NCI-H69 (cell line): ENCODE results near the gene ODF4.
A peak's percentile ranks its signal among the peaks of the same experiment; 100 is the strongest.
"Not testable (repeated sequence)": the region's sequence is repeated elsewhere in the genome, so short reads cannot be mapped to it uniquely, and the experiment has no call there.

ENCODE experiments used
- DNase-seq: peaks from one replicate; lab custom pipeline; 2025; lab: John Stamatoyannopoulos, UW

ODF4 gene

DNA sequence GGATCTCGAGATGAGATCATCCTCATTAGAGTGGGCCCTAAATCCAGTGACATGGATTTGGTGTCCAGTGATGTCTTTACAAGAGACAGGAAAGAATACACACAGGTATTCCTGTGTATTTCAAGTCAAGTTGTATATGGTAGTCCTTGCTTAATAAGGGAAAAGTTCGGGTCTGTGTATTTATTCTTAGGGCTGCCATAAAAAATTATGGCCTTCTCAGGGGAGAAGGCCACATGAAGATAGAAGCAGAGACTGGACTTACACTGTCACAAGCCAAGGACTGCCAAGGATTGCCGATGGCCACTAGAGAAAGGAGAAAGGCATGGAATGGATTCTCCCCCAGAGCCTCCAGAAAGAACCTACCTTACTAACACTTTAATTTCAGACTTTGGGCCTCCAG is 28.6 kb downstream of the ODF4 start:
- no peak for DNase-seq

DNA sequence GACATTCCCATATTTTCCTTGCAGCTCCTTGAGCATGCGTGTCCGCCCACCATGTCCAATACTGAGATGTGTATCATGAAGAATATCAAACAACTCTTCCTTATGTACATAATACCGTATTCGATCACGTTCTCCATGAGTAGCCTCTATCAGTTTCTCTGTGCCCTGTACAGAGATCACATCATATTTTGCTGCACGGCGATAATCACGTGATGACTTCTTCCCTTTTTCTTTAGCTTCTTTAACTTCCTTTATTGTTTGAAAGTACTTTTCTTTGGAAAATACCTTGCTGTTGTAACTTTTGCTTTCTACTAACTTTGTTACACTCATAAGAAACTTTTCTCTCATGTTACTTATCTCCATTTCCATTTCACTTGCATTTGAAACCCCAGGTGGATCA is 30.3 kb downstream of the ODF4 start:
- DNase-seq: no peak

DNA sequence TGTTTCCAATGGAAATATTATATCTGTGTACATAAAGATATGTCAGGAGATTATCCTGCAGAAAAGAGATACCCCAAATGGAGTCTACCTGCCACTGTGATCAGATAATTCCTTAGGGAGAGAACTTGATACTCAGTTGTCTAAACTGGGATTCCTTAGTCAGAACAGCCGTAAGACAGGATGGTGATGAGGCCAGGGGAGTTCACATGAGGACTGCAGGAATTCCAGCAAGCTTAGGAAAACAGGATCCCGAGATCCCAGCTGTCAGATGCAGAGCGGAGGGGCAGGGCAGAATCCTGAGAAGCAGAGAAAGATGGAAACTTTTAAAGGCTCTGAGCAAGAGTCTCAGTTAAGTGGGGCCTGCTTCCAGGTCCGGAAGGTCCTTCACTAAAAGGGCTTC is 32.1 kb downstream of the ODF4 start:
- no peak for DNase-seq

DNA sequence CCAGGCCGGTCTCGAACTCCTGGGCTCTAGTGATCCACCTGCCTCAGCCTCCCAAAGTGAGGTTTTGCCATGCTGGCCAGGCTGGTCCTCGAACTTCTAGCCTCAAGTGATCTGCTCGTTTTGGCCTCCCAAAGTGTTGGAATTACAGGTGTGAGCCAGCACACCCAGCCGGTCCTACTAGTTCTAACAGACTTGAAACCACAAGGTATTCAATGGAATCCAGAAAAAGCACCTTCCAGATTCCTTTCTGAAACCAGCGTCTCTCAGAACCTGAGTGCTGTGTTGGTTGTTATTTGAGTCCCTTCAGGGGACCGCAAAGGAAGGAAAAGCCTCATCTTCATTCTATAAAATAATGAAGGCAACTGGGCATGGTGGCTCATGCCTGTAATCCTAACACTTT is 32.8 kb downstream of the ODF4 start:
- no peak for DNase-seq

DNA sequence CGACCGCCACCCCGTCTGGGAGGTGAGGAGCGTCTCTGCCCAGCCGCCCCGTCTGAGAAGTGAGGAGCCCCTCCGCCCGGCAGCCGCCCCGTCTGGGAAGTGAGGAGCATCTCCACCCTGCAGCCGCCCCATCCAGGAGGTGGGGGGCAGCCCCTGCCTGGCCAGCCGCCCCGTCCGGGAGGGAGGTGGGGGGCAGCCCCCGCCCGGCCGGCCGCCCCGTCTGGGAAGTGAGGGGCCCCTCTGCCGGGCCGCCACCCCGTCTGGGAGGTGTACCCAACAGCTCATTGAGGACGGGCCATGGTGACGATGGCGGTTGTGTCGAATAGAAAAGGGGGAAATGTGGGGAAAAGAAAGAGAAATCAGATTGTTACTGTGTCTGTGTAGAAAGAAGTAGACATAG is 34.2 kb downstream of the ODF4 start:
- DNase-seq: not testable (repeated sequence)

DNA sequence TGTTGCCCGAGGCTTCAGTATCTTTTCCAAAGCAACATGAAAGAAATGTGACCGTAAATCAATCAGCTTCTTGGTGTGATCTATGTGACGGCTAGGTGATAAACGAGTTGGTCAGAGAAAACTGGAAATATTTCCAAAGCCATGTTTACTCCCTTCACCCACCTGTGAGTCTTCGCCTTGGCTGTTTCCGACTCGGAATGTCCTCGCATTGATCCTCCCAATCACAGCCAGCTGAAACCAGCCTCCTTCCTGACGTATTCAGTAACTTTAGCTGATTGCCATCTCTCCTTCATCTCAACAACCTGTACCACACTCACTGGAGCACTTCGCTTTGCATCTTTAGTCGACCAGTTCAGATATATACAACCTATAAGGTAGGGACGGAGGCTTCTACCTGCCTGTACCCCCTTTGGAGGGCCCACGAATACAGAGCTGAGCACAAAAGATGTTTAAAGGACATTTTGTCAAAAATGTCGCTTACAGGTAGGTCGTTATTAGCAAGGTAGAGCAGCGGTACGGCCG is 36.2 kb downstream of the ODF4 start:
- DNase-seq: peak; percentile 54

DNA sequence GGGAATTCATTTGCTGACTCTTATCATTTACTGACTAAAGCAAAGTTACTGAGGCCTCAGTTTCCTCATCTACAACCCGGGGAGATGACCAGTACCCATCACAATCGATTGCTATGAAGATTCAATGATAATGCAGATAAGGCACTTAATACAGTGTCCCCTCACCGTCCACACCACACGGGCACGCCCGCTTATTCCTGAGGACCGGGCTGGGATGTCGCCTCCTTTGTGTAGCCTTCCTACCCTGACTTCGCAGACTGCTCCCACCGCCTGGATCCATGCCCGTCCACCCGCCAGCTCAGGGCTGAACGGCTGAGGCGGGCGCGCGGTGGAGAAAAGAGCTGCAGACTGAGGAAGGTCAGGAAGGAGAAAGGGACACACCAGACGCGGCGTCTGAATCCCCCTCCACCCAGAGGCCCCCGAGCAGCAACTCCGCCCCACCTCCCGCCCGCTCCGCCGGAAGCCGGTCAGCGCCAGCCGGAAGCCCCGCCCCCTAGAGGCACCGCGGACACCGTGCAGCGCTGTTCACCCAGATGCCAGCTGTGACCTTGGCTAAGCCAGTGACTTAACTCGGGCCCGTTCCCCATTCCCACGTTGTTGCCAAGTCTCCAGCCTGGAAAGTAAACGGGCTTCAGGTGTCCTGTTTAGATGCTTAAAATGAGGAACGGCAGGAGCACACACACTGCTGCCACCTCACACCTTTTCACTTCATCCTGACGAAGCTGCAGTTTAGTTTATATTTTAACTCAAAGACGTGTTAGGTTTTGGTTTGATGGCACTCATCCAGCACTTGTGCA is 36.8 kb downstream of the ODF4 start, which contains the start of gene KRABD2:
Gene KRABD2 (minus strand): TSS at position 434 of the 797 bp plus-strand sequence.
- peak; percentile 91 for DNase-seq

DNA sequence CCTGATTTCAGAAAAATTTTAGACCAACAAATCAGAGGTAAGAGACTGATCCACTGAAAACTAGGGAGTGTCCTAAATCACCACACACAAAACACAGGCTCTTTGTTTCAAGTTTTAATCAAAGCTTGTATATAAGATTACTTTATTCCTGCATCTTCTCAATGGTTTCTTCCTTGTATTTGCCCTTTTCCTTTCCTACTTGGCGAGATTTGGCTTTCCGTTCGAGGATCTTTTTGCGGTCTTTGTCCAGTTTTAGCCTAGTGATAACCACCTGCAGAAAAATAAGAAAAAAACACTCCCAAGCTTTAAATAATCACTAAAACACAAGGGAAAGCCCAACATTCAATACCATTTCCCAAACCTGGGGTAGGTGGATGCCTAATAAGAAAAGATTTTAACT is 37.8 kb downstream of the ODF4 start:
- no peak for DNase-seq

DNA sequence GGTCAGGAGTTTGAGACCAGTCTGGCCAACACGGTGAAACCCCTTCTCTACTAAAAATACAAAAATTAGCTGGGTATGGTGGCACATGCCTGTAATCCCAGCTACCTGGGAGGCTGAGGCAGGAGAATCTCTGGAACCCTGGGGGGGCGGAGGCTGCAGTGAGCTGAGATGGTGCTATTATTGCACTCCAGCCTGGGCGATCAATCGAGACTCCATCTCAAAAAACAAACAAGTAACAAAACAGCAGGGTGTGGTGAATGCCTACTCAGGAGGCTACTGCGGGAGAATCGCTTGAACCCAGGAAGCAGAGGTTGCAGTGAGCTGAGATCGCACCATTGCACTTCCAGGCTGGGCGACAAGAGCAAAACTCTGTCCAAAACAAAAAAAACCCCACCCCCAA is 38.5 kb downstream of the ODF4 start:
- DNase-seq: not testable (repeated sequence)

DNA sequence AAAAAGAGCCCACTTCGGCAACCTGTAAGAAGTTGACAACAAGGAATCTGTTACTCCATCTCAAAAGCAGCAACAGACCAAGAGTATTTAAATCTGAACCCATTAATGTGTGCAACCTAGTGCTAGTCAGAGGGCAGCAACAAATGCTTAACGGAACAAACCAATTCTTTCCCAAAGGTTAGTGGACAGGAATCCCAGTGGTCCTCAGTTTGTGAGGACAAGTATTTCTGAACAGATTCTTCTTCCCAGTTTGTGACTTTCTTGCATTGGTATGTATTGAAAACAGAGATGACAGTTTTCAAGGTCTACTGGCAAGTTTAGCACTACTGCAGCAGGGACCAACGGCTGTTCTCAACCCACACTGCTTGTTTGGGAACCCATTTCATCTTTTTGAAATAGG is 40.4 kb downstream of the ODF4 start:
- no peak for DNase-seq

DNA sequence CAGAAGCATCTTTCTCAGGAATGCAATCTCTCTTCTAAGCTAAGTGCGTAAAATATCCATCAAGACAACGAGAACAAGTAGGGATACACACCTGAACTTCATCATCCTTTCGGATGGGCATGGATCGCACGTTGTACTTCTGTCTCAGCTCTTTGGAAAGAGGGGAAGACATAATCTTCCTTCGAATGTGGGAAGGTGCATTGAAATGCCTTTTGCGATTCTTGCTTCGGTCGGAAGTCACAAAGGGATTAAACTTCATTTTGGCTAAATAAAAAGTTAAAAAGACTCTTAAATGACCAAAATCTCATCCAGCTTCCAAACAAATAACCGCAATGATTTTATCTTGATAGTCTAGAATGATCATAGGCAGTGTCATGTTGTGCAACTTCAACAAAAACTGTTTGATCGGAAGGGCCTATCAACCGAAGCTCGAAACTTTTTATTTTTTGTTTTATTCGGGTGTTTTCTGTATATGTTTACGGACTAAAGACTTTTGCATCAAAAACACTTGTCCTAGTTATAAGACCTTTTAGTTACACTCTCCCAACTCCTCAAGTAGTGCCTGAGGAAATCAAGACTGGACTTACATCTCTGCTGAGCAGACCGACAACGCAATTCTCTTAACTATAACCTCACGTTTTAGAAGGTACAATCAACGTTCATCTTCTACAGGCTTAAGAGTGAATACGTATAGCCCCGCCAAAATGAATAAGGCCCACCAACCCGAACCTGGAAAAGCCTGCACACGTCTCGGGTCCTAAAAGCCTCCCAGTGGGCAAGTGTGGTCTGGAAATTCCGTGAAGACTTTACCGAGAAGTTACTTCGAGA is 42.6 kb downstream of the ODF4 start:
- peak; percentile 42 for DNase-seq

DNA sequence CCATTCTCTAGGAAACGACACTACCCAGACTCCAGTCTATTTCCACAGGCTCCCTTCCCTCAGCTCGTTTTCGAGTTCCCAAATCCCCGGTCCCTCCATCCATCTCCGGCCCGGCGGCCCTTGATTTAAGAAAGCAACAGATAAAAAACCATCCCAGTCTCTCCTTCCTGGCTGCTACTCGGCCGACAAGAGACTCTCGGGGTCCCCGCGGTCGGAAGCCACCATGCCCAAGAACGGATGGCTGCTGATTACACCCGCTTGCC is 43.2 kb downstream of the ODF4 start:
- DNase-seq: no peak

DNA sequence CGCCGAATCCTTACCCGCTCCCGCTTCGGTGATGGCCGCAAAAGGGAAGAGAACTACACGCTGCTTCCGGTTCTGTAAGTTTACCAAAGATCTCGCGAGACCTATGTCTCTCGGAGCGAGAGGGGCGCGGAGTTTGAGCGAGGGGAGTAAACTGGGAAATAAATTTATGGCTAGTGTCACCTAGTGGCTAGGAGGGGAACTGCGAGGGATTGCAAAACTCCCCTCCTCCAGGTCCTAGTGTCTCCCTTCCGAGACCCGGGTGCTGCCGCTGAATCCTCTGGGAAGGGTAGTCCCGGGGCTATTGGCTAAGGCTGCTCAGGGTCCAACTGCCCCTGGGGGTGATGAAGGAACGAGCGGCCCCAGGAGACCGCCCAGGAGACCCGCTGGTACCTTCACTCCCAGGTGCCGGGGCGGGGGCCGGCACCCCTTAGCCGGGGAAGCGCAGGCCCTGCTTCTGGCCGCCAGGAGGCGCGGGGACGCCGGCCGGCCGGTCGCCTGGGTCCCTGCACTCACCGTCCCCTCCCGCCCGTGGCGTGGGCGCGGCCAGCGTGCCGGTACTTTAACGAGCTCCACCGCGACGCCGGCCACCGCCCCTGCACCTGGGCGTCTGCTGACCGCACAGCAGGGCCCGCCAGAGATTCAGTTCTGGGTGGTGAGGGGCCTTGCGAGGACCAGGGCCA is 43.6 kb downstream of the ODF4 start, which contains the start of gene RPL26:
Gene RPL26 (minus strand): TSS at position 51 of the 680 bp plus-strand sequence. CDS start 883 bp downstream, outside the sequence.
- peak; percentile 97 for DNase-seq

DNA sequence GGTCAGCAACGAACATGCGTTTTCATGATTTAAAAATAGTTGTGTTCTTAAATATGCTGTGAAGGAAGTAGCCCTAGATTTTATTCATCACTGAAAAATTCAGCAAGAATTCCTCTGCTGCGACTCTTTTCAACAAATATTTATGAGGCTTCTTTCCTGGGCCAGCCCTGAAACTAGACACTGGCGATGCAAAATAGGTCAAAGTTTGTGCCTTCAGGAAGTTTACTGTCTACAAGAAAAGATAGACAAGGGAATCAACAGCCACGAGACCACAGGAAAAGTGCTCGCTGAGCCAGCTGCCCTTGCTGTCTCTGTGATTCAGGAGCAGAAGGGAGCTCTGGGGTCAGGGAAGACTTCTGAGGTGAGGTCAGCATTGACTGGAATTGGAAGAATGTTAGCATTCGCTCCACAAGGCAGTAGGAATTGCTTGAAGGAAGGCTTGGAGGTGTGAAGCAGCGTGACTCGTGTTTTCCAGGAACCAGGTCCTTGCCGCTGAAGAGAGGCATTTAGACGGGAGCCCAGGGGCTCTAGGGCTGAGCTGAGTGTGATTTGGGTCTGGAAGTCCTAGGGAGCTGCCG is 45.2 kb downstream of the ODF4 start:
- no peak for DNase-seq

DNA sequence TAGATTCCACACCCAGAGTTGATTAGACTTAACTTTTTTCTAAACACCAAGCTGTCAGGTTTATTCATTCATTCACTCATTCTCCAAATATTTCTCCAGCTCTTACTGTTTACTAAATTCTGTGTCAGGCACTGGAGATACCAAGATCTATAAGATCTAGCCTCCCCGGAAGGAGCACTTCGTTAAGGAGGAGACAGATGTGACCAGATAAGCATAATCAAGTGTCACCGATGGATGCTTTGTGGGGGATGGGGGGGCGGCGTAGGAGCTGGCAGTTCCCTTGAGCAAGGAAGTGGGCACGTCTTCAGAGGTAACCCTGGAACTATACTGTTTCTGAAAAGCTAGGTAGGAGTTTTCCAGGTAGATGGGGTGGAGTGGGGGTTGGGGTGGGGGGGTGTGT is 47.2 kb downstream of the ODF4 start:
- DNase-seq: no peak

DNA sequence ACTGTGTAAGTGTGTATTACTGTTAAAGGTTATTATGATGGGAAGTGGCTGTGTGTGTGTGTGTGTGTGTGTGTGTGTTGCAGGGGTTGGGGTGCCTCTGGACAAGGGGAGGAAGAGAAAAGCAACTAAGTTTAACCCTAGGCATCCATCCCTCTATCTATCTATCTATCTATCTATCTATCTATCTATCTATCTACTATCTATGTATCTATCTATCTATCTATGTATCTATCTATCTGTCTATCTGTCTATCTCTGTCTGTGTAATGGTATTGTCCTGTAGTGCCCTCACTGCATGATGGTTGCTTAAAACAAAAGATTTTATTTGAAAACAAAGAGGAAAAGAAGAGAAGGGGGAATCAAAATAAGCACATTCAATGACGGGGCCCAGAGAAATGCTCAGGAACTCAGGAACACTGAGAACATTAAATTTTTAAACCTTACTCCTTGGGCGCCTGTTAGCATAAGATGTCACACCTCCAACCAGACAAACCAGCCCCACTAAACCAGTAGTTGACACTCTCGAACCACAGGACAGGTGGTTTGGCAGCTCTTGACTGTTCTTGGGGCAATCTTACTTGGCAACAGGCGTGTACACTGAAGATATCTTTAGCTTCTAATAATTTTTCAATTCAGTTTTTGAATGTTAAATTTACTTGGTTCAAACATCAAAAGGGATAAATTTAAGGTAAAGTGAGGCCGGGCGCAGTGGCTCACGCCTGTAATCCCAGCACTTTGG is 48.4 kb downstream of the ODF4 start:
- DNase-seq: no peak

DNA sequence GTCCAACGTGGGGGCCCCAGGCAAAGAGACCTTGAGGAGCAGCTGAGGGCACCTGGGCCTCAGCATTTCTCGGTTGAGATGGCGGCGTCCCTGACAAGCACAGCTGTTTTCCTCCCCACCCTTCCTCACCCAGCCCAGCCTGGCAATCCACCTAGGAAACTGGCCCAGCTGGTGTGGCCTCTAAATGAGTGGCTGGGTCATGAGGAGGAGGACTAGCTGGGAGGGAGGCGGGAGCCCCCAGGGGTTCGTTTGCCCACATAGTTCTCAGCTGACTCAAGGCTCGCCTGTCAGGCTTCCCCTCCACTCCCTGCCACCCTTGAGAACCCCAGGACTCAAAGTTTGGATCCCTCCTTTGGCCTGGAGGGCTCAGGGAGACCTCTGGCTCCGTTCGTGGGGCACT is 52.1 kb downstream of the ODF4 start:
- peak; percentile 7 for DNase-seq

DNA sequence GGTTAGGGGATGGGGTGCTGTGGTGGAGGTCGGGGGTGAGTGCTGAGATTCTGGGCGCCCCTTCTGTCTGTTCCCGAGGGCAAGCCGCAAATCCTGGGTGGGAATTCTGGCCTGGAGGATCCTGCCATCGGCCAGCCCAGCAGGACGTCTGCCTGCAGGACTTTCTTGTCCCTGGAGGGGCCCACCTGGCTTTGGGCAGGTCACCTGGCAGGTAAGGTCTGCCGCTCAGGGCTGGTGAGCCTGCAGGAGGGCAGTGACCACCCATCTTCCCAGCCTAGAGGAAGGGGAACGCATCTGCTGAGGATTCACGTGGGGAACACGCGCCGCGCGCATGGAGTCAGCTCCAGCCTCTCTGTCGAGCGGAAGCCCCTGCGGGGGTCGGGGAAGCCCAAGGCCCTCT is 52.6 kb downstream of the ODF4 start:
- peak; percentile 24 for DNase-seq

DNA sequence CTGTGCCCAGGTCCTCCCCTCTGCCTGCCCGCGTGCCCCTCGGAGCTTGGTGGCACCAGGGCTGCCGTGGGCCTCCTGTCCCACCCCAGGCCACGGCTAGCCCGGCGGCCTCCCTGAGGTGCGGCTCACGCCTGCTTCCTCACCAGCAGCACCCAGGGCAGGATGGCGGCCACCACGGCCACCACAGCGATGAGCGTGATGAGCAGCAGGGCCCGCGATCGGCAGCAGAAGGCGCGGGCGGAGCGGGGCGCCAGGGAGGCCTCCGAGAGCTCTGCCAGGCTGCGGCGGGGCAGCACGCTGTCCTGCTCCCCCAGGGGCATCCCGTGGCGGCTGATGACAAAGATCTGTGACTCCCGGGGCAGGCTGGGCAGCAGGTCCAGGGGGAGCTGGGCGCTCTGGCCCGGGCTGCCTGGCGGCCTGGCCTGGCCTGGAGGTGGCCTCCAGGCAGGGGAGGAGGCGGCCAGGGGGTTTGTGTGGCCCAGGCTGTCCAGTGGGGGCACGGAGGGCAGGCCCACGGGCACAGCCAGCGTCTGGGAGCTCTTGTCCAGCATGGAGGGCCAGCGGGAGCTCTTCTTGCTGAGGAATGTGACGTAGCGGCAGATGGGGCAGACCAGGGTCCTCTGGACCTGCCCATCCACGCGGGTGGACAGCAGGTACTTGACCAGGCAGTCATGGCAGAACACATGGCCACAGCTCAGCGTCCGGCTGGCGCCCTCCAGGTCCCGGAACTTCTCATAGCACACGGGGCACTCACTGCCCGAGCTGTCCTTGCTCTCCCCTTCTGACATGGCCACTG is 53.2 kb downstream of the ODF4 start:
- no peak for DNase-seq

DNA sequence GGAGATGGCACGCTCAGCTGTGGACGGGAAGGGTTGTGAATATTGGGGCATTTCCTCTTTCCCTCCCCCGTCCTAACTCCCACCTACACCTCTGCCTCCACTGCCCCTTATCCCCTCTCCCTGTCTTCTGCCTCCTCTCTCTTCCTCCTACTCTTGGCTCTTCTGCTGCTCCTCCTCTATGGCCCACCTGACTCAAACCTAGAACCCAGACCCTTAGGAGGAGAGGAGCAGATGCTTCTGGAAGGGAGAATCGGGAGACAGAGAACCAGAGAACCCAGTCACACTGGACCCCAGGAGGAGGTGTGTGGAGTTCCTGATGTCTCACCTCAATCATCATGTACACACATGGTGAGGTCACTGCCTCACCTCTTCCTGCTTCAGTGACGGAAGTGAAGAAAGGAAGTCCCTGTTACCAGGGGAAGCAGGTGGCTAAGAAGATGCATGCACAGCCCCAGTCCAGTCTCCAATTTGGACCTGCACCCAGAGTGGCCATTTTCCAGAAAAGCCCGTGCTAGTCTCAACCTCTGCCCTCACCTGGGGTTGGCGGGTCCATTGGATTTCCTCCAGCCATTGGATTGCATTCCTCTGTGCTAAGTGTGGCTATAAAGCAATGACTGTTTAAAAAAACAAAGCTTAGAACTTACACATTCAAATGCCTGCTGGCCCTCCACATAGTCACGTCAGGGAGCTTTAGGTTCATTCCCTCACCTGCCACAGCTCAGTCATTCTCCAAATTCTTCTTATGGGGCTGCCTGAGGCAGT is 54.0 kb downstream of the ODF4 start:
- DNase-seq: peak; percentile 4
